CD4-positive, alpha-beta T cell (primary cell): ENCODE data around the gene NCF2. TPM values are rescaled to one million over a fixed set of nuclear protein-coding genes. Genes with fewer than 3 reads are reported as not detected.
A peak's percentile ranks its signal among the peaks of the same experiment; 100 is the strongest.

Experiments
- ATAC-seq: fragments of 200-7000 bp; cut with Tn5 transposase; one replicate; pipeline ENCODE4 v1.10.0; 2022; ENCODE audit warnings: mild to moderate bottlenecking; ENCODE audit not compliant: poor library complexity
- CTCF ChIA-PET: fragments of 350-600 bp; sonication (Branson Sonifier 250); formaldehyde crosslinking; loops from one replicate; lab custom pipeline; 2021; ENCODE audit warnings: antibody characterized with exemption, inconsistent platforms; lab: Charles Lee
- POLR2A ChIA-PET: fragments of 350-600 bp; sonication (Branson Sonifier 250); formaldehyde crosslinking; loops from one replicate; lab custom pipeline; 2021; ENCODE audit warnings: antibody characterized with exemption, inconsistent platforms; lab: Charles Lee
- DNase-seq, 14 experiments: peaks; one replicate each; pipeline ENCODE4 v3.0.0-alpha.2; 2013 to 2020; ENCODE audit warnings: mixed read lengths in 2 of 14
- H3K27ac ChIP-seq, 2 donors: one replicate each; pipeline versions ENCODE4 v1.5.1 to v1.7.0; 2013; ENCODE audit warnings: low read length in 2 of 2, low read depth in 1 of 2, mild to moderate bottlenecking in 1 of 2
- H3K27me3 ChIP-seq, 2 experiments: 1 replicate in 1 of 2; 2 replicates in 1 of 2; pipeline versions ENCODE4 v1.6.1 to v1.7.0; 2013; ENCODE audit warnings: low read length in 2 of 2, control low read depth in 1 of 2, mild to moderate bottlenecking in 1 of 2, moderate library complexity in 1 of 2; ENCODE audit not compliant: insufficient read depth in 2 of 2, control insufficient read depth in 1 of 2
- H3K36me3 ChIP-seq: one replicate; pipeline ENCODE4 v1.6.1; 2013; ENCODE audit warnings: low read length, control low read depth; ENCODE audit not compliant: insufficient read depth
- H3K4me1 ChIP-seq: one replicate; pipeline ENCODE4 v1.6.1; 2013; ENCODE audit warnings: low read length, control low read depth; ENCODE audit not compliant: insufficient read depth
- H3K4me3 ChIP-seq: one replicate; pipeline ENCODE4 v1.5.1; 2013; ENCODE audit warnings: mild to moderate bottlenecking, low read length, moderate library complexity
- H3K9me3 ChIP-seq, 2 experiments: 1 replicate in 1 of 2; 2 replicates in 1 of 2; pipeline versions ENCODE4 v1.6.1 to v1.7.0; 2013; ENCODE audit warnings: low read length in 2 of 2, mild to moderate bottlenecking in 2 of 2, control low read depth in 1 of 2, moderate library complexity in 1 of 2; ENCODE audit not compliant: control insufficient read depth in 1 of 2, insufficient read depth in 1 of 2
- H3K27ac Mint-ChIP-seq: one replicate; pipeline ENCODE4 v1.8.0; 2020; ENCODE audit warnings: mixed read lengths
- H3K27me3 Mint-ChIP-seq: one replicate; pipeline ENCODE4 v1.8.0; 2021; ENCODE audit warnings: mixed read lengths
- H3K36me3 Mint-ChIP-seq: one replicate; pipeline ENCODE4 v1.8.0; 2021; ENCODE audit warnings: low read depth, mixed read lengths
- H3K4me1 Mint-ChIP-seq: one replicate; pipeline ENCODE4 v1.8.0; 2021; ENCODE audit warnings: low read depth, mixed read lengths
- H3K4me3 Mint-ChIP-seq: one replicate; pipeline ENCODE4 v1.8.0; 2020; ENCODE audit warnings: mild to moderate bottlenecking, mixed read lengths
- H3K9me3 Mint-ChIP-seq: one replicate; pipeline ENCODE4 v1.8.0; 2020; ENCODE audit warnings: mixed read lengths
- CTCF ChIP-seq: fragments of 200-600 bp; IDR thresholded peaks from one replicate; pipeline ENCODE4 v1.8.0; 2022; ENCODE audit warnings: antibody characterized with exemption, mild to moderate bottlenecking
- intact Hi-C, 2 experiments: fragments of 100-400 bp; cut with DNase I in 1 of 2; cut with micrococcal nuclease in 1 of 2; formaldehyde crosslinking; loops; one replicate each; pipeline versions ENCODE4 v1.15.1 to v1.9.0; 2023 to 2025; cut with DNase I, micrococcal nuclease
- total RNA-seq, 174 experiments: library from RNA in 2 of 174; stranded (reverse) in 2 of 174; gene quantifications; one replicate each; pipeline ENCODE4 v1.2.3 and lab custom pipeline; 2021 to 2026

Gene NCF2
- total RNA-seq, 2 experiments from 2014 or later: 2.9 to 3.1 TPM

- no peaks in the 10 kb centered on the region for H3K4me1 ChIP-seq
These were observed 14.6 kb upstream of the NCF2 start for GRCh38 chr1:183604815-183605214.

GRCh38 chr1:183604038-183604808, 14.0 kb upstream of the NCF2 start:
- no peak overlapping the region for H3K27ac Mint-ChIP-seq
- Histone ChIP-seq H3K4me3 (no peak overlapping the region), H3K4me1 (no peaks in the 10 kb centered on the region), H3K36me3 (no peaks in the 10 kb centered on the region), H3K27ac (peak overlapping the region in 1 of 2 donors; percentile 15), H3K27me3 (no peaks in the 10 kb centered on the region), H3K9me3 (no peaks in the 10 kb centered on the region)
- H3K4me1 Mint-ChIP-seq: no peaks in the 10 kb centered on the region
- CTCF ChIA-PET: no interaction called here
- POLR2A ChIA-PET: no interaction called here
- H3K36me3 Mint-ChIP-seq: no peaks in the 10 kb centered on the region
- ATAC-seq (no peak), DNase-seq (peak in 2 of 14 experiments; percentile 69 to 74)
- H3K9me3 Mint-ChIP-seq: no peaks in the 10 kb centered on the region
- H3K4me3 Mint-ChIP-seq: no peak overlapping the region
- H3K27me3 Mint-ChIP-seq: no peaks in the 10 kb centered on the region
- TF ChIP-seq CTCF: no peak
- intact Hi-C loops: no loop called here

More at GRCh38 chr1:183604815-183605214, 14.6 kb upstream of the NCF2 start:
- Histone ChIP-seq H3K9me3 (no peaks in the 10 kb centered on the region), H3K27me3 (no peaks in the 10 kb centered on the region), H3K27ac (no peak overlapping the region), H3K36me3 (no peaks in the 10 kb centered on the region), H3K4me3 (no peak overlapping the region)
- ATAC-seq (no peak), DNase-seq (peak in 2 of 14 experiments; percentile 41 to 49)
- TF ChIP-seq CTCF: no peak
- no peaks in the 10 kb centered on the region for H3K27me3 Mint-ChIP-seq
- no peak overlapping the region for H3K4me3 Mint-ChIP-seq
- no peaks in the 10 kb centered on the region for H3K36me3 Mint-ChIP-seq
- H3K27ac Mint-ChIP-seq: no peak overlapping the region
- ChIA-PET CTCF (no interaction called here), POLR2A (no interaction called here)
- H3K4me1 Mint-ChIP-seq: no peaks in the 10 kb centered on the region
- intact Hi-C loops: loop anchor here in 1 of 2 experiments (5.0 kb wide), 1 partner anchor 153 kb away; no protein-coding TSS in a partner anchor
- no peaks in the 10 kb centered on the region for H3K9me3 Mint-ChIP-seq

- Histone ChIP-seq H3K27ac (no peak overlapping the region), H3K9me3 (no peaks in the 10 kb centered on the region), H3K27me3 (no peaks in the 10 kb centered on the region), H3K4me3 (no peak overlapping the region), H3K4me1 (no peaks in the 10 kb centered on the region), H3K36me3 (no peaks in the 10 kb centered on the region)
- DNase-seq: no peak
- TF ChIP-seq CTCF: no peak
- no peak overlapping the region for H3K27ac Mint-ChIP-seq
- ATAC-seq: no peak
- H3K9me3 Mint-ChIP-seq: no peaks in the 10 kb centered on the region
- ChIA-PET POLR2A (no interaction called here), CTCF (no interaction called here)
- intact Hi-C loops: no loop called here
- H3K4me3 Mint-ChIP-seq: no peak overlapping the region
- H3K36me3 Mint-ChIP-seq: no peaks in the 10 kb centered on the region
- no peaks in the 10 kb centered on the region for H3K4me1 Mint-ChIP-seq
- no peaks in the 10 kb centered on the region for H3K27me3 Mint-ChIP-seq
These were observed 12.3 kb upstream of the NCF2 start for GRCh38 chr1:183602510-183602909.
